Measurements from ENCODE around the gene ARHGDIA. TPM values are rescaled to one million over a fixed set of nuclear protein-coding genes. Genes with fewer than 3 reads are reported as not detected.
A peak's percentile ranks its signal among the peaks of the same experiment; 100 is the strongest.

ARHGDIA gene
- total and polyA plus RNA-seq, 8 donors: 99.5 to 225 (median 160) TPM

DNA sequence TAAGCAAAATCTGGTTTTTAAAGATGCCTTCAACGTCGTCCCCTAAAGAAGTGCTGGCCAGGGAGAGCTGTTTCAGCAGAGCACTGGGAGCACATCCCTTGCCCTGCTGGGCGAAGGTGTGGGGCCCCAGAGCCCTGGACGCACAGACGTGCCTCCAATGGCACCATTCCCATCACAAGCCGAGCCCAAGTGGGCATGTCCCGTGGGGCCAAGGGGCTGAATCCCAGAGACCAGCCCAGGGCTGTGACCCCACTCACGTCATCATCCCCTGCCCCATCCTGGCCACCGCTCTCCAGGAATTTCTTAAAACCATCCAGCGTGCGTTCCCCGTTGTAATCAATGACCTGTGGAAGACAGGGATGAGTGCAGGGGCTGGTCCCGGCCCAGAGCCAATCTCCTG lies 26.2 kb downstream of the ARHGDIA start:
- intact Hi-C loops (cut with DNase I): no loop called here
- peaks cover 0 to 15% (median 0%) of the 10 kb centered on the region in 3 donors for H3K4me1 ChIP-seq
- no peaks in the 10 kb centered on the region for H3K27me3 ChIP-seq
- peaks cover 18 to 67% (median 58%) of the 10 kb centered on the region in 3 donors for H3K36me3 ChIP-seq
- H3K4me3 ChIP-seq: no peak overlapping the region
- H3K9me3 ChIP-seq: no peaks in the 10 kb centered on the region
- ATAC-seq: no peak
- DNase-seq: peak in 1 of 6 donors; percentile 66
- WGBS, 2 donors: 77 to 78% methylated on average over 13 of the region's 13 CpGs
- H3K27ac ChIP-seq: no peak overlapping the region
- FAIRE-seq: no peak
- TF ChIP-seq, protein P1, sequence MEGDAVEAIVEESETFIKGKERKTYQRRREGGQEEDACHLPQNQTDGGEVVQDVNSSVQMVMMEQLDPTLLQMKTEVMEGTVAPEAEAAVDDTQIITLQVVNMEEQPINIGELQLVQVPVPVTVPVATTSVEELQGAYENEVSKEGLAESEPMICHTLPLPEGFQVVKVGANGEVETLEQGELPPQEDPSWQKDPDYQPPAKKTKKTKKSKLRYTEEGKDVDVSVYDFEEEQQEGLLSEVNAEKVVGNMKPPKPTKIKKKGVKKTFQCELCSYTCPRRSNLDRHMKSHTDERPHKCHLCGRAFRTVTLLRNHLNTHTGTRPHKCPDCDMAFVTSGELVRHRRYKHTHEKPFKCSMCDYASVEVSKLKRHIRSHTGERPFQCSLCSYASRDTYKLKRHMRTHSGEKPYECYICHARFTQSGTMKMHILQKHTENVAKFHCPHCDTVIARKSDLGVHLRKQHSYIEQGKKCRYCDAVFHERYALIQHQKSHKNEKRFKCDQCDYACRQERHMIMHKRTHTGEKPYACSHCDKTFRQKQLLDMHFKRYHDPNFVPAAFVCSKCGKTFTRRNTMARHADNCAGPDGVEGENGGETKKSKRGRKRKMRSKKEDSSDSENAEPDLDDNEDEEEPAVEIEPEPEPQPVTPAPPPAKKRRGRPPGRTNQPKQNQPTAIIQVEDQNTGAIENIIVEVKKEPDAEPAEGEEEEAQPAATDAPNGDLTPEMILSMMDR (IDR thresholded peaks at IDR 0.05): no peak

DNA sequence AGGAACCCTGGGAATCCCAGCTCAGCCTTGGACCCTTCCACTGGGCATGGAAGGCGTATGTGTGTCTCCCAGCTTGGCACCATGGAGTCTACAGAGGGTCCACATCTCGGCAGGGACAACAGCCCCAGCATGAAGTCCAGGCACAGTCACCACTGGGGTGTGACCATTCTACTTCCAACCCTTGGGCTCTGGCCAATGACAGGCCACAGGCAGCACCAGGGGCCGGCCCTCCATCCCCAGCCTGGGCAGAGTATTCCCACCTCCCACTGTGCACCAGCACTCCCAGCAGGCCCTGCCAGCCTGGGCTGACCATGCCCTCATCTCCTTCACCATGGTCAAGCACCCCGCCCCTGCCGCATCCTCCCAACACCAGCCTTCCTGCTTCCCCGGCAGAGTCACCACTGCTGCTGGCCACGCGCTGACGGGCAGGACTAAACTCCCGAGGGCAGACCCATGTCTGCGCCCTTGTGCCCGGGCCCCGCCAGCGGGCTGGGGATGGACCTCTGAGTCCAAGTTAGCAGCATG lies 26.7 kb downstream of the ARHGDIA start:
- intact Hi-C loops (cut with DNase I): no loop called here
- ATAC-seq (no peak), FAIRE-seq (no peak), DNase-seq (peak in 1 of 6 donors; percentile 82)
- Histone ChIP-seq H3K27ac (no peak overlapping the region), H3K4me1 (peaks cover 0 to 15% (median 0%) of the 10 kb centered on the region in 3 donors), H3K9me3 (no peaks in the 10 kb centered on the region), H3K36me3 (peaks cover 18 to 62% (median 55%) of the 10 kb centered on the region in 3 donors), H3K4me3 (no peak overlapping the region), H3K27me3 (no peaks in the 10 kb centered on the region)
- TF ChIP-seq, protein P1 (IDR thresholded peaks at IDR 0.05): no peak
- 81 to 83% methylated on average over 13 to 14 of the region's 14 CpGs for WGBS, 2 donors

DNA sequence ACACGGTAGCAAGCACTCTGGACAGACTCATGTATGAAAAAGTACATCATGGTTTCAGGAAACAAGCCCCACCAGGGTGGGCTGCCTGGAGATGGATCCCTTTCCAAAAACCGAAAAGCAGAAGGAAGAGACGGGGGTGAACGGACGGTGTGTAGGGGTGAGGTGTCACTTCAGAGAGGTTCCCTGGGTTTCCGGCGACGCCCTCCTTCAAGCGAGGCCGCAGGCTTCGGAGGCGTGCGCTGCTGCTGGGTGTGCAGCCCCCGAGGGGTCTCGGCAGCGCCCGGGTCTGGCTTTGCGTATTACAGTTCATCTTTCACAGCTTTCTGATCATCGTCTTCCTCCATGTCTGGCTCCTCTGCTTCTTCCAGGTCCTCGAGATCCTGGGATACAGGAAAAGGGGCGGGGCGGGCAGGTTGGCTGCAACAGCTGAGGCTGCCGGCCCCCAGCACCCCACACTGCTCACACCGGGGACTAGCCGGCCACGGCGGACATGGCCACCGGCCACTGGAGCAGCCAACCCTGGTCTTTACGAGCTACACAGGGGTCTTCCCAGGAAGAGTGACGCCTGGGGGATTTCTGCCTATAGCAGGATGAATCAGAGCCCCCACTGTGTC lies 27.3 kb downstream of the ARHGDIA start:
- peaks cover 0 to 15% (median 0%) of the 10 kb centered on the region in 3 donors for H3K4me1 ChIP-seq
- no peaks in the 10 kb centered on the region for H3K9me3 ChIP-seq
- ATAC-seq (no peak), DNase-seq (peak in 1 of 6 donors; percentile 74), FAIRE-seq (no peak)
- intact Hi-C loops (cut with DNase I): no loop called here
- 85 to 89% methylated on average over 30 of the region's 30 CpGs for WGBS, 2 donors
- TF ChIP-seq, protein P1 (IDR thresholded peaks at IDR 0.05): no peak
- no peaks in the 10 kb centered on the region for H3K27me3 ChIP-seq
- H3K4me3 ChIP-seq: no peak overlapping the region
- peaks cover 18 to 56% (median 50%) of the 10 kb centered on the region in 3 donors for H3K36me3 ChIP-seq
- peak overlapping the region in 1 of 4 donors; percentile 41 for H3K27ac ChIP-seq

DNA sequence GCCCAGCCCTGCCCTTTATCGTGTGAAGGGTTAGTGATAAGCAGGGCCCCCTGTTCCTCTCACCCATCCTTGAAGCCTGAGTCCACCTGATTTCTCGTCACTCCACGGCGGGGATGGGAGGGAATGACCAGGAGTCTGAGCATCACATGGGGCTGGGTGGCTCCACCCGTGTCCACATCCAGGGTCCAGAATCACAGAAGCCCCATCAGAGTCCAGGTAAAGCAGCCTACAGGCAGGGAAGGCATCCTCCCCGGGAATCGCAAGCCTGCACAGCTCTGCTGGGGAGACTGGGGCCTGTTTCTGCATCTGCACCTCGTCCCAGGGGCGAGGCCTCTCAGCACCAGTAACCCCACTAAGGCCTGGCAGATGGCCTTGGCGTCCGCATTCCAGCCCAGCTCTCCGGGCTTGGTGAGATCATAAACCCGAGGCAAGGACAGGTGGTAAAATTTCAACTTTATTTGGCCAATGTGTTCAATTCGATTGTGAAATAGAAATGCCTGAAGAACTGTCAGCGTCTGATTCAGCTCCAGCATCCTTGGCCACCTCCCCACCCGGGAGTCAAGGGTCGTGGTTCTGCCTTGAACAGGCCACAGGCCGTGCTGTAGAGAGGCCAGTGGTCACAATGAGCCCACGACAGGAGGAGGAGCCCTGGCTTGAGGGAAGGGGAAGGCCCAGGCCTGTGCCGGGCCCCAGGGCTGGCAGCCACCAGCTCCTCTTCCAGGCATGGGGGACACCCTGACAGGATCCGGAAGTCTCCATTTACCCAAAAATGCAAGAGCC lies 28.2 kb downstream of the ARHGDIA start:
- intact Hi-C loops (cut with DNase I): no loop called here
- H3K27me3 ChIP-seq: no peaks in the 10 kb centered on the region
- peak; percentile 7 to 20 (median 16) for ATAC-seq
- peak in 3 of 6 donors; percentile 46 to 79 (median 64) for DNase-seq
- TF ChIP-seq, protein P1 (IDR thresholded peaks at IDR 0.05): no peak
- H3K9me3 ChIP-seq: no peaks in the 10 kb centered on the region
- peak overlapping the region; percentile 18 to 43 (median 32) for H3K27ac ChIP-seq
- no peak for FAIRE-seq
- H3K4me3 ChIP-seq: no peak overlapping the region
- peaks cover 18 to 49% (median 44%) of the 10 kb centered on the region in 3 donors for H3K36me3 ChIP-seq
- peaks cover 0 to 15% (median 0%) of the 10 kb centered on the region in 3 donors for H3K4me1 ChIP-seq
- 39 to 41% methylated on average over 21 of the region's 21 CpGs for WGBS, 2 donors
